Coronary artery (tissue), 2 donors: ENCODE data around the gene IDH1.

Source experiments
- DNase-seq: peaks from one replicate; pipeline ENCODE4 v3.0.0-alpha.2; 2017; ENCODE audit warnings: low spot score
- H3K27ac ChIP-seq, 2 donors: fragments of 200-600 bp; sonication (generic); one replicate each; pipeline ENCODE4 v1.5.1; 2016 to 2019
- H3K4me3 ChIP-seq: fragments of 200-600 bp; sonication (generic); 2 replicates; pipeline ENCODE4 v1.5.1; 2016; ENCODE audit warnings: mild to moderate bottlenecking, moderate library complexity
- CTCF ChIP-seq: fragments of 200-600 bp; sonication (generic); IDR thresholded peaks from one replicate; pipeline ENCODE4 v1.5.1; 2019; ENCODE audit warnings: antibody characterized with exemption

The IDH1 gene

GRCh38 chr2:208210688-208211451 is 44.0 kb downstream of the IDH1 start:
- no peak for DNase-seq
- Histone ChIP-seq H3K27ac (no peak overlapping the region), H3K4me3 (no peak overlapping the region)
- TF ChIP-seq CTCF = no peak

- H3K27ac ChIP-seq = no peak overlapping the region
- no peak for TF ChIP-seq CTCF
- DNase-seq = no peak
- H3K4me3 ChIP-seq = no peak overlapping the region
Observed at GRCh38 chr2:208208335-208209085, 46.4 kb downstream of the IDH1 start.

GRCh38 chr2:208207769-208208168 is 47.1 kb downstream of the IDH1 start:
- no peak overlapping the region for H3K27ac ChIP-seq
- no peak overlapping the region for H3K4me3 ChIP-seq
- no peak for DNase-seq
- TF ChIP-seq CTCF = no peak

- TF ChIP-seq CTCF = no peak
- DNase-seq = no peak
- H3K4me3 ChIP-seq = no peak overlapping the region
- no peak overlapping the region for H3K27ac ChIP-seq
Observed at GRCh38 chr2:208204166-208204565, 50.7 kb downstream of the IDH1 start.

- DNase-seq = no peak
- no peak for TF ChIP-seq CTCF
- H3K4me3 ChIP-seq = no peak overlapping the region
- H3K27ac ChIP-seq = no peak overlapping the region
Observed at GRCh38 chr2:208195531-208195930, 59.3 kb downstream of the IDH1 start.

GRCh38 chr2:208192611-208193236 is 62.1 kb downstream of the IDH1 start:
- no peak for TF ChIP-seq CTCF
- Histone ChIP-seq H3K4me3 (no peak overlapping the region), H3K27ac (no peak overlapping the region)
- no peak for DNase-seq
